ENCODE results near the gene PXN. TPM values are rescaled to one million over a fixed set of nuclear protein-coding genes. Genes with fewer than 3 reads are reported as not detected.

The PXN gene
- total RNA-seq, 2 donors from 2014 or later, result 93.0 to 105 TPM

GRCh38 chr12:120222288-120222832 lies 43.2 kb downstream of the PXN start:
- Histone ChIP-seq H3K36me3 (peaks cover 51% of the 10 kb centered on the region), H3K4me3 (no peak overlapping the region)
- no peak for DNase-seq (ENCODE audit: low spot score)

GRCh38 chr12:120221576-120221900 lies 44.0 kb downstream of the PXN start:
- Histone ChIP-seq H3K27ac (no peak overlapping the region), H3K4me1 (ENCODE audit: control insufficient read depth in 1 of 2, low read depth in 2 of 2) (peaks cover 8 to 21% of the 10 kb centered on the region in 2 donors), H3K27me3 (replicated peaks; ENCODE audit: insufficient read depth) (no peaks in the 10 kb centered on the region), H3K9me3 (no peaks in the 10 kb centered on the region), H3K36me3 (peaks cover 51% of the 10 kb centered on the region), H3K4me3 (no peak overlapping the region)
- no peak for TF ChIP-seq CTCF (IDR thresholded peaks at IDR 0.05)
- ATAC-seq (ENCODE audit: insufficient number of reproducible peaks, low FRiP score, low read depth) (no peak), DNase-seq (ENCODE audit: low spot score) (no peak)

More at GRCh38 chr12:120222288-120222832, 43.2 kb downstream of the PXN start:
- ATAC-seq (ENCODE audit: insufficient number of reproducible peaks, low FRiP score, low read depth), result no peak
- no peaks in the 10 kb centered on the region for H3K9me3 ChIP-seq
- TF ChIP-seq CTCF (IDR thresholded peaks at IDR 0.05), result no peak
- peaks cover 8 to 21% of the 10 kb centered on the region in 2 donors for H3K4me1 ChIP-seq (ENCODE audit: control insufficient read depth in 1 of 2, low read depth in 2 of 2)
- no peaks in the 10 kb centered on the region for H3K27me3 ChIP-seq (replicated peaks; ENCODE audit: insufficient read depth)
- H3K27ac ChIP-seq, result no peak overlapping the region

- no peak for TF ChIP-seq CTCF (IDR thresholded peaks at IDR 0.05)
- H3K27ac ChIP-seq, result no peak overlapping the region
- DNase-seq (ENCODE audit: low spot score) (no peak), ATAC-seq (ENCODE audit: insufficient number of reproducible peaks, low FRiP score, low read depth) (no peak)
- no peaks in the 10 kb centered on the region for H3K27me3 ChIP-seq (replicated peaks; ENCODE audit: insufficient read depth)
- H3K36me3 ChIP-seq, result peaks cover 51% of the 10 kb centered on the region
- no peak overlapping the region for H3K4me3 ChIP-seq
- H3K4me1 ChIP-seq (ENCODE audit: control insufficient read depth in 1 of 2, low read depth in 2 of 2), result peaks cover 8 to 18% of the 10 kb centered on the region in 2 donors
- no peaks in the 10 kb centered on the region for H3K9me3 ChIP-seq
Measured at GRCh38 chr12:120220838-120221575, 44.5 kb downstream of the PXN start.

- H3K36me3 ChIP-seq, result peaks cover 67% of the 10 kb centered on the region
- no peak for ATAC-seq (ENCODE audit: insufficient number of reproducible peaks, low FRiP score, low read depth)
Measured at GRCh38 chr12:120218680-120219606, 46.6 kb downstream of the PXN start.

More at GRCh38 chr12:120218680-120219606, 46.6 kb downstream of the PXN start:
- no peak overlapping the region for H3K27ac ChIP-seq
- no peaks in the 10 kb centered on the region for H3K27me3 ChIP-seq (replicated peaks; ENCODE audit: insufficient read depth)
- H3K4me3 ChIP-seq, result no peak overlapping the region
- DNase-seq (ENCODE audit: low spot score), result no peak
- no peaks in the 10 kb centered on the region for H3K9me3 ChIP-seq
- TF ChIP-seq CTCF (IDR thresholded peaks at IDR 0.05), result no peak
- peaks cover 0 to under 1% of the 10 kb centered on the region in 2 donors for H3K4me1 ChIP-seq (ENCODE audit: control insufficient read depth in 1 of 2, low read depth in 2 of 2)

Measured in thoracic aorta (tissue), 2 donors.